ENCODE data around the gene FBN1.

FBN1 gene

GRCh38 chr15:48544778-48545177 is 100.7 kb downstream of the FBN1 start:
- in situ Hi-C loops (cut with HindIII; ENCODE audit: low pct_unique_long_range_greater_than_20kb, low sequenced_read_pairs): no loop called here
- TF ChIP-seq JUND (IDR thresholded peaks at IDR 0.05; ENCODE audit: low read depth): no peak
- DNase-seq (ENCODE audit: low read depth in 1 of 2, low spot score in 1 of 2): no peak

- DNase-seq (ENCODE audit: low read depth in 1 of 2, low spot score in 1 of 2): no peak
- in situ Hi-C loops (cut with HindIII; ENCODE audit: low pct_unique_long_range_greater_than_20kb, low sequenced_read_pairs): no loop called here
- no peak for TF ChIP-seq JUND (IDR thresholded peaks at IDR 0.05; ENCODE audit: low read depth)
Observed at GRCh38 chr15:48541341-48542278, 103.9 kb downstream of the FBN1 start.

GRCh38 chr15:48540756-48541155 is 104.8 kb downstream of the FBN1 start:
- no peak for TF ChIP-seq JUND (IDR thresholded peaks at IDR 0.05; ENCODE audit: low read depth)
- in situ Hi-C loops (cut with HindIII; ENCODE audit: low pct_unique_long_range_greater_than_20kb, low sequenced_read_pairs): no loop called here
- no peak for DNase-seq (ENCODE audit: low read depth in 1 of 2, low spot score in 1 of 2)

- in situ Hi-C loops (cut with HindIII; ENCODE audit: low pct_unique_long_range_greater_than_20kb, low sequenced_read_pairs): no loop called here
- DNase-seq (ENCODE audit: low read depth in 1 of 2, low spot score in 1 of 2): no peak
- TF ChIP-seq JUND (IDR thresholded peaks at IDR 0.05; ENCODE audit: low read depth): no peak
Observed at GRCh38 chr15:48538941-48539340, 106.6 kb downstream of the FBN1 start.

- no peak for TF ChIP-seq JUND (IDR thresholded peaks at IDR 0.05; ENCODE audit: low read depth)
- DNase-seq (ENCODE audit: low read depth in 1 of 2, low spot score in 1 of 2): no peak
- in situ Hi-C loops (cut with HindIII; ENCODE audit: low pct_unique_long_range_greater_than_20kb, low sequenced_read_pairs): no loop called here
Observed at GRCh38 chr15:48537271-48538113, 108.0 kb downstream of the FBN1 start.

GRCh38 chr15:48536681-48537091 is 108.8 kb downstream of the FBN1 start:
- in situ Hi-C loops (cut with HindIII; ENCODE audit: low pct_unique_long_range_greater_than_20kb, low sequenced_read_pairs): no loop called here
- TF ChIP-seq JUND (IDR thresholded peaks at IDR 0.05; ENCODE audit: low read depth): no peak
- no peak for DNase-seq (ENCODE audit: low read depth in 1 of 2, low spot score in 1 of 2)

- TF ChIP-seq JUND (IDR thresholded peaks at IDR 0.05; ENCODE audit: low read depth): no peak
- DNase-seq (ENCODE audit: low read depth in 1 of 2, low spot score in 1 of 2): no peak
- in situ Hi-C loops (cut with HindIII; ENCODE audit: low pct_unique_long_range_greater_than_20kb, low sequenced_read_pairs): no loop called here
Observed at GRCh38 chr15:48533982-48534381, 111.5 kb downstream of the FBN1 start.

- in situ Hi-C loops (cut with HindIII; ENCODE audit: low pct_unique_long_range_greater_than_20kb, low sequenced_read_pairs): no loop called here
- no peak for TF ChIP-seq JUND (IDR thresholded peaks at IDR 0.05; ENCODE audit: low read depth)
Observed at GRCh38 chr15:48532946-48533345, 112.6 kb downstream of the FBN1 start.

GRCh38 chr15:48530528-48530927 is 115.0 kb downstream of the FBN1 start:
- in situ Hi-C loops (cut with HindIII; ENCODE audit: low pct_unique_long_range_greater_than_20kb, low sequenced_read_pairs): no loop called here
- no peak for TF ChIP-seq JUND (IDR thresholded peaks at IDR 0.05; ENCODE audit: low read depth)
- no peak for DNase-seq (ENCODE audit: low read depth in 1 of 2, low spot score in 1 of 2)

More at GRCh38 chr15:48532946-48533345, 112.6 kb downstream of the FBN1 start:
- no peak for DNase-seq (ENCODE audit: low read depth in 1 of 2, low spot score in 1 of 2)

- no peak for TF ChIP-seq JUND (IDR thresholded peaks at IDR 0.05; ENCODE audit: low read depth)
- in situ Hi-C loops (cut with HindIII; ENCODE audit: low pct_unique_long_range_greater_than_20kb, low sequenced_read_pairs): no loop called here
- no peak for DNase-seq (ENCODE audit: low read depth in 1 of 2, low spot score in 1 of 2)
Observed at GRCh38 chr15:48528921-48529320, 116.6 kb downstream of the FBN1 start.

GRCh38 chr15:48527517-48527916 is 118.0 kb downstream of the FBN1 start:
- no peak for TF ChIP-seq JUND (IDR thresholded peaks at IDR 0.05; ENCODE audit: low read depth)
- DNase-seq (ENCODE audit: low read depth in 1 of 2, low spot score in 1 of 2): no peak
- in situ Hi-C loops (cut with HindIII; ENCODE audit: low pct_unique_long_range_greater_than_20kb, low sequenced_read_pairs): no loop called here

GRCh38 chr15:48522911-48523310 is 122.6 kb downstream of the FBN1 start:
- TF ChIP-seq JUND (IDR thresholded peaks at IDR 0.05; ENCODE audit: low read depth): no peak
- no peak for DNase-seq (ENCODE audit: low read depth in 1 of 2, low spot score in 1 of 2)
- in situ Hi-C loops (cut with HindIII; ENCODE audit: low pct_unique_long_range_greater_than_20kb, low sequenced_read_pairs): no loop called here

GRCh38 chr15:48522123-48522522 is 123.4 kb downstream of the FBN1 start:
- in situ Hi-C loops (cut with HindIII; ENCODE audit: low pct_unique_long_range_greater_than_20kb, low sequenced_read_pairs): no loop called here
- TF ChIP-seq JUND (IDR thresholded peaks at IDR 0.05; ENCODE audit: low read depth): no peak
- no peak for DNase-seq (ENCODE audit: low read depth in 1 of 2, low spot score in 1 of 2)
